Measurements from ENCODE around the gene KIF21B.

- TF ChIP-seq CTCF (conservative IDR thresholded peaks at IDR 0.05) (no peak), ZFX (IDR thresholded peaks at IDR 0.05) (no peak)
Observed at GRCh38 chr1:201023920-201024624, 558 bp upstream of the KIF21B start.
